Gastrocnemius medialis (tissue), 4 donors: Measurements from ENCODE around the gene ZFAND6. TPM values are rescaled to one million over a fixed set of nuclear protein-coding genes. Genes with fewer than 3 reads are reported as not detected.

Experiments
- ATAC-seq, 2 donors: fragments of 150-250 bp; one replicate each; pipeline ENCODE4 v1.9.1; 2016
- DNase-seq, 2 donors: peaks; one replicate each; pipeline ENCODE4 v3.0.0-alpha.2; 2019
- H3K27ac ChIP-seq, 4 donors: fragments of 200-600 bp; sonication (generic); 1 replicate in 1 of 4; 2 replicates in 3 of 4; pipeline ENCODE4 v1.5.1; 2016 to 2018; ENCODE audit warnings: mild to moderate bottlenecking in 2 of 4, moderate library complexity in 1 of 4
- H3K27me3 ChIP-seq, 3 donors: fragments of 200-600 bp; sonication (generic) in 2 of 3; 1 replicate in 1 of 3; 2 replicates in 2 of 3; pipeline versions ENCODE4 v1.5.1 to v1.6.0; 2016 to 2019; ENCODE audit warnings: mild to moderate bottlenecking in 1 of 3, moderate library complexity in 1 of 3
- H3K36me3 ChIP-seq, 2 donors: fragments of 200-600 bp; sonication (generic) in 1 of 2; one replicate each; pipeline ENCODE4 v1.5.1; 2017 to 2018
- H3K4me1 ChIP-seq, 2 donors: fragments of 200-600 bp; sonication (generic) in 1 of 2; one replicate each; pipeline ENCODE4 v1.5.1; 2016 to 2017; ENCODE audit warnings: mild to moderate bottlenecking in 2 of 2
- H3K4me3 ChIP-seq, 4 donors: fragments of 200-600 bp; sonication (generic) in 3 of 4; 1 replicate in 1 of 4; 2 replicates in 3 of 4; pipeline ENCODE4 v1.5.1; 2016 to 2019; ENCODE audit warnings: mild to moderate bottlenecking in 2 of 4
- H3K9me3 ChIP-seq, 3 donors: fragments of 200-600 bp; sonication (generic) in 2 of 3; 1 replicate in 1 of 3; 2 replicates in 2 of 3; pipeline ENCODE4 v1.5.1; 2016 to 2019
- POLR2A ChIP-seq, 2 donors: fragments of 450-650 bp; IDR thresholded peaks; one replicate each; pipeline ENCODE4 v1.6.1; 2017; ENCODE audit warnings: antibody characterized with exemption in 2 of 2, mild to moderate bottlenecking in 2 of 2, moderate library complexity in 2 of 2
- in situ Hi-C, 4 donors: fragments of 200-750 bp; cut with MboI; loops; one replicate each; pipeline versions ENCODE4 v1.15.0 to v1.8.0; 2017; ENCODE audit warnings: low sequenced_read_pairs in 4 of 4
- intact Hi-C: fragments of 100-400 bp; cut with DNase I; formaldehyde crosslinking; loops from one replicate; pipeline ENCODE4 v1.15.1; 2023; ENCODE audit warnings: low total_unique reads
- total RNA-seq, 4 donors: library from RNA; depleted of rRNA; stranded (reverse); fragments of >200 nt; gene quantifications; one replicate each; pipeline versions ENCODE4 v1.1.0 to v1.2.3, GENCODE V29; 2016
- TF ChIP-seq, protein P1 (sequence below), 5 experiments: fragments of 450-650 bp in 3 of 5; fragments of 200-600 bp in 2 of 5; sonication (generic) in 2 of 5; IDR thresholded peaks in 4 of 5; conservative IDR thresholded peaks in 1 of 5; 1 replicate in 4 of 5; 2 replicates in 1 of 5; pipeline ENCODE4 v1.5.1; 2016 to 2019; ENCODE audit warnings: antibody characterized with exemption in 5 of 5, mild to moderate bottlenecking in 3 of 5, moderate library complexity in 3 of 5

ZFAND6 gene
- total RNA-seq, 4 donors from 2014 or later = 95.4 to 196 (median 146) TPM

DNA sequence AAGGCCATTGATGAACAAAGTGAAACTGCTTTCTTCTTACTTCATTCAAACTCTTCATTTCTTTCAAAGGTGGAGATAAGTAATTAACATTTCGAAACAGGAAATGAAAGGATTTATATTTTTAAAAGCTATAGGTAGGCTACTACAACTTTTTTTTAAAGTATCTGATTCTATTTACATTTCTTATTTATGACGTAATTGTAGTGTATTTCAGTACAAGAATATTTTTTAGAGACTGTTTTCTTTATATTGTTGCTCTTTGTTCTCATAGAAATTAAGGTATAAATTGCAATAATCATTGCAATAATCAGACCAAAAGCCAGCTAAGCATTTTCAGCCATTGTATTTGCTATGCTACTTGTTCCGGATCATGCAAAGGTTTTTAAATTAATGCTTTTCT lies 13.7 kb downstream of the ZFAND6 start:
- no peaks in the 10 kb centered on the region for H3K9me3 ChIP-seq
- H3K27me3 ChIP-seq = no peaks in the 10 kb centered on the region
- ATAC-seq = no peak
- H3K4me3 ChIP-seq = peak overlapping the region in 2 of 4 donors; percentile 23 to 44
- TF ChIP-seq, protein P1, sequence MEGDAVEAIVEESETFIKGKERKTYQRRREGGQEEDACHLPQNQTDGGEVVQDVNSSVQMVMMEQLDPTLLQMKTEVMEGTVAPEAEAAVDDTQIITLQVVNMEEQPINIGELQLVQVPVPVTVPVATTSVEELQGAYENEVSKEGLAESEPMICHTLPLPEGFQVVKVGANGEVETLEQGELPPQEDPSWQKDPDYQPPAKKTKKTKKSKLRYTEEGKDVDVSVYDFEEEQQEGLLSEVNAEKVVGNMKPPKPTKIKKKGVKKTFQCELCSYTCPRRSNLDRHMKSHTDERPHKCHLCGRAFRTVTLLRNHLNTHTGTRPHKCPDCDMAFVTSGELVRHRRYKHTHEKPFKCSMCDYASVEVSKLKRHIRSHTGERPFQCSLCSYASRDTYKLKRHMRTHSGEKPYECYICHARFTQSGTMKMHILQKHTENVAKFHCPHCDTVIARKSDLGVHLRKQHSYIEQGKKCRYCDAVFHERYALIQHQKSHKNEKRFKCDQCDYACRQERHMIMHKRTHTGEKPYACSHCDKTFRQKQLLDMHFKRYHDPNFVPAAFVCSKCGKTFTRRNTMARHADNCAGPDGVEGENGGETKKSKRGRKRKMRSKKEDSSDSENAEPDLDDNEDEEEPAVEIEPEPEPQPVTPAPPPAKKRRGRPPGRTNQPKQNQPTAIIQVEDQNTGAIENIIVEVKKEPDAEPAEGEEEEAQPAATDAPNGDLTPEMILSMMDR (IDR thresholded peaks at IDR 0.05 in 4 of 5, conservative IDR thresholded peaks at IDR 0.05 in 1 of 5) = no peak
- TF ChIP-seq POLR2A (IDR thresholded peaks at IDR 0.05) = no peak
- no peaks in the 10 kb centered on the region for H3K36me3 ChIP-seq
- DNase-seq = no peak
- H3K4me1 ChIP-seq = peaks cover 67 to 74% of the 10 kb centered on the region in 2 donors
- intact Hi-C loops (loop anchor here (2.0 kb wide), 1 partner anchor 14 kb away; the partner anchor contains the start of gene ZFAND6), in situ Hi-C loops (loop anchor here in 2 of 4 donors (10.0 to 25.0 kb wide), 2 partner anchors 72 to 89 kb away; partner anchors contain the start of gene FAH (in 1 of the 2))
- H3K27ac ChIP-seq = no peak overlapping the region

GRCh38 chr15:80076321-80077318 lies 17.1 kb downstream of the ZFAND6 start:
- in situ Hi-C loops = loop anchor here in 1 of 4 donors (10.0 kb wide), 1 partner anchor 68 kb away; no protein-coding TSS in a partner anchor
- intact Hi-C loops = no loop called here
- Histone ChIP-seq H3K36me3 (no peaks in the 10 kb centered on the region), H3K9me3 (no peaks in the 10 kb centered on the region), H3K4me1 (peaks cover 44 to 51% of the 10 kb centered on the region in 2 donors), H3K27ac (peak overlapping the region in 2 of 4 donors; percentile 1 to 57), H3K4me3 (no peak overlapping the region), H3K27me3 (no peaks in the 10 kb centered on the region)
- no peak for DNase-seq
- no peak for TF ChIP-seq POLR2A (IDR thresholded peaks at IDR 0.05)
- TF ChIP-seq, protein P1 (IDR thresholded peaks at IDR 0.05 in 4 of 5, conservative IDR thresholded peaks at IDR 0.05 in 1 of 5) = no peak
- ATAC-seq = no peak

GRCh38 chr15:80081390-80081789 lies 21.9 kb downstream of the ZFAND6 start:
- Histone ChIP-seq H3K4me1 (peaks cover 11 to 24% of the 10 kb centered on the region in 2 donors), H3K9me3 (no peaks in the 10 kb centered on the region), H3K36me3 (no peaks in the 10 kb centered on the region), H3K27ac (no peak overlapping the region), H3K27me3 (no peaks in the 10 kb centered on the region), H3K4me3 (no peak overlapping the region)
- no peak for TF ChIP-seq POLR2A (IDR thresholded peaks at IDR 0.05)
- TF ChIP-seq, protein P1 (IDR thresholded peaks at IDR 0.05 in 4 of 5, conservative IDR thresholded peaks at IDR 0.05 in 1 of 5) = no peak
- ATAC-seq (no peak), DNase-seq (no peak)
- in situ Hi-C loops (no loop called here), intact Hi-C loops (no loop called here)

DNA sequence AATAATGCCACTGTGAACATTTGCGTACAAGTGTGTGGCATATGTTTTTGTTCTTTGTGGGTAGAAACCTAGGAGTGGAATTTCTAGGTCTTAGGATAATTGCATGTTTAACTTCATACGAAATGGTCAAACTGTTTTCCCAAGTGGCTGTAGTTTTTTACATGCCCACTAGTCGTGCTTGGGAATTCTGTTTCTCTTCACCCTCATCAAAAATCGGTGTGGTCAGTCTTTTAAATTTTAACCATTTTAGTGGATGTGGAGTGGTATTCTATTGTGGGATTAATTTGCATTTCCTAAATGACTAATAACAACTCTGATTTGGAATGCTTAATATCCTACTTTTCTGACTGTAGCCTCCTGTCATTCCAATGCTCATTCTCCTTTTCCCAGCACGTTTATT lies 27.6 kb downstream of the ZFAND6 start:
- no peak overlapping the region for H3K27ac ChIP-seq
- no peaks in the 10 kb centered on the region for H3K36me3 ChIP-seq
- H3K4me1 ChIP-seq = peaks cover 18 to 20% of the 10 kb centered on the region in 2 donors
- H3K4me3 ChIP-seq = no peak overlapping the region
- in situ Hi-C loops (no loop called here), intact Hi-C loops (no loop called here)
- TF ChIP-seq POLR2A (IDR thresholded peaks at IDR 0.05) = no peak
- TF ChIP-seq, protein P1 (IDR thresholded peaks at IDR 0.05 in 4 of 5, conservative IDR thresholded peaks at IDR 0.05 in 1 of 5) = no peak
- no peak for ATAC-seq
- no peaks in the 10 kb centered on the region for H3K27me3 ChIP-seq
- DNase-seq = no peak
- H3K9me3 ChIP-seq = no peaks in the 10 kb centered on the region
